OCI-LY1 (cell line): ENCODE measurements around the gene ZDHHC20.
"Not testable (repeated sequence)": the region's sequence is repeated elsewhere in the genome, so short reads cannot be mapped to it uniquely, and the experiment has no call there.

Experiments used
- H2AFZ ChIP-seq: fragments of 200-600 bp; sonication (generic), shearing (Covaris generic); 2 replicates; pipeline ENCODE4 v1.6.0; 2014; ENCODE audit warnings: antibody characterized with exemption, mild to moderate bottlenecking, low read length
- H3F3A ChIP-seq: fragments of 200-600 bp; sonication (generic), shearing (Covaris generic); 2 replicates; pipeline ENCODE4 v1.6.0; 2014; ENCODE audit warnings: mild to moderate bottlenecking, antibody characterized with exemption, low read length, moderate library complexity; ENCODE audit not compliant: insufficient read depth
- H3K27ac ChIP-seq: fragments of 200-600 bp; sonication (generic); 2 replicates; pipeline ENCODE4 v1.5.1; 2014; ENCODE audit warnings: low read length, mixed run types, mild to moderate bottlenecking, low read depth; ENCODE audit not compliant: poor library complexity, severe bottlenecking
- H3K27me3 ChIP-seq: fragments of 200-600 bp; sonication (generic); 2 replicates; pipeline ENCODE4 v1.6.0; 2014; ENCODE audit warnings: antibody characterized with exemption, mild to moderate bottlenecking, low read length, moderate library complexity; ENCODE audit not compliant: insufficient read depth
- H3K36me3 ChIP-seq: fragments of 200-600 bp; sonication (generic); 2 replicates; pipeline ENCODE4 v1.6.1; 2014; ENCODE audit warnings: mild to moderate bottlenecking, antibody characterized with exemption, low read length, moderate library complexity, mixed read lengths; ENCODE audit not compliant: insufficient read depth
- H3K4me1 ChIP-seq: fragments of 200-600 bp; sonication (generic); 2 replicates; pipeline ENCODE4 v1.5.1; 2014; ENCODE audit warnings: mild to moderate bottlenecking, low read length, moderate library complexity; ENCODE audit not compliant: insufficient read depth, severe bottlenecking
- H3K4me2 ChIP-seq: fragments of 200-600 bp; sonication (generic), shearing (Covaris generic); 2 replicates; pipeline ENCODE4 v1.6.1; 2014; ENCODE audit warnings: low read length
- H3K4me3 ChIP-seq: fragments of 200-600 bp; sonication (generic); 2 replicates; pipeline ENCODE4 v1.5.1; 2014; ENCODE audit warnings: low read length, low read depth, mild to moderate bottlenecking, mixed read lengths; ENCODE audit not compliant: poor library complexity, severe bottlenecking
- H3K79me2 ChIP-seq: fragments of 200-600 bp; shearing (Covaris generic); 2 replicates; pipeline ENCODE4 v1.6.1; 2016; ENCODE audit warnings: mixed run types, low read length, mixed read lengths; ENCODE audit not compliant: insufficient read depth
- H3K9ac ChIP-seq: fragments of 200-600 bp; sonication (generic), shearing (Covaris generic); 2 replicates; pipeline ENCODE4 v1.6.1; 2014; ENCODE audit warnings: mild to moderate bottlenecking, low read length, mixed read lengths
- H3K9me2 ChIP-seq: fragments of 200-600 bp; sonication (generic), shearing (Covaris generic); 2 replicates; pipeline ENCODE4 v1.6.1; 2014; ENCODE audit warnings: low read depth, mild to moderate bottlenecking, low read length, mixed read lengths
- H3K9me3 ChIP-seq: fragments of 200-600 bp; shearing (Covaris generic); 2 replicates; pipeline ENCODE4 v1.6.1; 2014; ENCODE audit warnings: low read length, mixed read lengths
- H4K20me1 ChIP-seq: fragments of 200-600 bp; sonication (generic), shearing (Covaris generic); 2 replicates; pipeline ENCODE4 v1.6.0; 2016; ENCODE audit warnings: mild to moderate bottlenecking, low read length; ENCODE audit not compliant: insufficient read depth
- CTCF ChIP-seq: fragments of 200-600 bp; sonication (generic), shearing (Covaris generic); IDR thresholded peaks from 2 replicates; pipeline ENCODE4 v1.5.1; 2017; ENCODE audit warnings: mild to moderate bottlenecking, antibody characterized with exemption, low read length, moderate library complexity, mixed read lengths
- EZH2 ChIP-seq: fragments of 200-600 bp; sonication (generic), shearing (Covaris generic); IDR thresholded peaks from 2 replicates; pipeline ENCODE4 v1.8.0; 2017; ENCODE audit warnings: borderline replicate concordance, mixed run types, mild to moderate bottlenecking, antibody characterized with exemption, low read length, moderate library complexity, mixed read lengths

Gene ZDHHC20

DNA sequence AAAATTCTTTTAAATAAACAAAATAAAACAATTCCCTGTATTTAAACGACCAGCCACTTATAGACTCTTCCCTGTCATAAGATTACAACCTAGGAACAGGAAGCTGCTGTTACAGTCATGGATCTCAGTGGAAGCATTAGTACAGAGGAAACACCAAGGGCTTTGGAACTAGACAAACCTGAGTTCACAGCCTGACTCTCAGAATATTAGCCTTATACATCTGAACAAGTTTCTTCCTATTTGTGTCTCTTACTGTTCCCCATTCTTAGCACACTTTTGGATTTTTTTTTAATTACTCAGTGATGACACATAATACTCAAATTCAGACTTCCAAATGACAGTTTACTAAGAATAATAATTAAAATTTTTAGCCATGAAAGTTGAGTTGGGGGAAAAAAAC lies 46.1 kb downstream of the ZDHHC20 start:
- Histone ChIP-seq H3K4me1 (no peaks in the 10 kb centered on the region), H3K4me2 (no peak overlapping the region), H3F3A (no peaks in the 10 kb centered on the region), H3K27ac (no peak overlapping the region), H3K9me2 (no peaks in the 10 kb centered on the region), H3K4me3 (no peak overlapping the region), H3K9ac (no peak overlapping the region), H3K27me3 (no peaks in the 10 kb centered on the region), H3K36me3 (peaks cover 41% of the 10 kb centered on the region), H4K20me1 (no peaks in the 10 kb centered on the region), H3K79me2 (no peaks in the 10 kb centered on the region), H3K9me3 (no peaks in the 10 kb centered on the region), H2AFZ (no peak overlapping the region)
- TF ChIP-seq EZH2, result no peak
- no peak for TF ChIP-seq CTCF

DNA sequence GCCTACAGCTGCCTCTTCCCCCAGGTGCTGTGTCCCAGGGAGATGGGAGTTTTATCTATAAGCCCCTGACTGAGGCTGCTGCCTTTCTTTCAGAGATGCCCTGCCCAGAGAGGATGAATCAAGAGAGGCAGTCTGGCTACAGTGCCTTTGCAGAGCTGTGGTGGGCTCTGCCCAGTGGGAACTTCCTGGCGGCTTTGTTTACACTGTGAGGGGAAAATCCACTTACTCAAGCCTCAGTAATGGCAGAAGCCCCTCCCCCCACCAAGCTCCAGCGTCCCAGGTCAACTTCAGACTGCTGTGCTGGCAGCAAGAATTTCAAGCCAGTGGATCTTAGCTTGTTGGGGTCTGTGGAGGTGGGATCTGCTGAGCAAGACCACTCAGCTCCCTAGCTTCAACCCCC lies 48.6 kb downstream of the ZDHHC20 start:
- H3K9me2 ChIP-seq, H3K4me1 ChIP-seq, H2AFZ ChIP-seq, H3K27me3 ChIP-seq, H3K27ac ChIP-seq, H3K9ac ChIP-seq, H3K4me2 ChIP-seq, H4K20me1 ChIP-seq, H3K4me3 ChIP-seq, H3K9me3 ChIP-seq, H3K79me2 ChIP-seq, H3F3A ChIP-seq: not testable (repeated sequence)
- peaks cover 40% of the 10 kb centered on the region for H3K36me3 ChIP-seq

DNA sequence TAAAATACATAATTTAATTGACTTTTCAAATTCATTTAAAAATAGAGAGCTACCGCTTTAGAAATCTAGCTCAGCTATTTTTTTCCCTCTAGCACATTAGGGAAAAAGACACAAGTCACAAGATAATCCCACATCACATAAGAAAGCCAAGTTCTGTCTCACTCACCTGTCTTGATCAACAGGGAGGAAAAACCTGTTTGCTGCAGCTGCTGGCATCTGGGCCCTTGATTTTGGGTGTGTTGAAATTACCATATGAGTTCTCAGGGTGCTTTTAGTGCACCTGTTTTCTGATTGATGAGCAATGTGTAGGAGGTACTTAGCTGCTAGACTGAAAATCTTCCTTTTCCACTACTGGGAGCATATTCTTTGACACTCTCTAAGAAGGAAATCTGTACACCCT lies 53.8 kb downstream of the ZDHHC20 start:
- TF ChIP-seq EZH2 (no peak), CTCF (no peak)
- Histone ChIP-seq H3K79me2 (no peaks in the 10 kb centered on the region), H3K27ac (no peak overlapping the region), H3K4me2 (no peak overlapping the region), H3K9ac (no peak overlapping the region), H3K36me3 (peaks cover 50% of the 10 kb centered on the region), H3K9me2 (no peaks in the 10 kb centered on the region), H2AFZ (no peak overlapping the region), H4K20me1 (no peaks in the 10 kb centered on the region), H3K4me1 (no peaks in the 10 kb centered on the region), H3K4me3 (no peak overlapping the region), H3K27me3 (no peaks in the 10 kb centered on the region), H3F3A (no peaks in the 10 kb centered on the region), H3K9me3 (no peaks in the 10 kb centered on the region)

GRCh38 chr13:21402586-21403307 lies 56.4 kb downstream of the ZDHHC20 start:
- Histone ChIP-seq H3F3A (no peaks in the 10 kb centered on the region), H3K36me3 (peaks cover 47% of the 10 kb centered on the region), H3K9me3 (no peaks in the 10 kb centered on the region), H3K4me1 (no peaks in the 10 kb centered on the region), H3K9ac (no peak overlapping the region), H2AFZ (no peak overlapping the region), H3K4me2 (no peak overlapping the region), H3K27ac (no peak overlapping the region), H3K27me3 (no peaks in the 10 kb centered on the region), H3K4me3 (no peak overlapping the region), H4K20me1 (no peaks in the 10 kb centered on the region), H3K9me2 (no peaks in the 10 kb centered on the region), H3K79me2 (no peaks in the 10 kb centered on the region)
- TF ChIP-seq CTCF (no peak), EZH2 (no peak)
